Keratinocyte (primary cell): ENCODE results near the gene MRPL50. TPM values are rescaled to one million over a fixed set of nuclear protein-coding genes. Genes with fewer than 3 reads are reported as not detected.

Experiments
- DNase-seq: peaks from one replicate; pipeline ENCODE4 v3.0.0-alpha.2; 2011; ENCODE audit warnings: low read depth, missing footprints, low spot score
- FAIRE-seq: peaks from 2 replicates; lab custom pipeline; 2011; peaks lifted over from hg19 to GRCh38; lab: Jason Lieb, UNC
- H2AFZ ChIP-seq: 2 replicates; pipeline ENCODE4 v1.6.0; 2012; ENCODE audit warnings: low read length, control low read depth, inconsistent platforms; ENCODE audit not compliant: control insufficient read depth
- H3K27ac ChIP-seq: 2 replicates; pipeline ENCODE4 v1.5.1; 2011; ENCODE audit warnings: low read length; ENCODE audit not compliant: control insufficient read depth, insufficient read depth
- H3K27me3 ChIP-seq: 3 replicates; pipeline ENCODE4 v1.6.0; 2011; ENCODE audit warnings: low read length; ENCODE audit not compliant: control insufficient read depth, insufficient read depth; ENCODE audit errors: extremely low read depth
- H3K36me3 ChIP-seq, 2 experiments: 2 replicates in 1 of 2; 3 replicates in 1 of 2; pipeline ENCODE4 v1.5.1; 2011; ENCODE audit warnings: low read length in 2 of 2, mild to moderate bottlenecking in 1 of 2; ENCODE audit not compliant: control insufficient read depth in 2 of 2, insufficient read depth in 2 of 2; ENCODE audit errors: extremely low read depth in 1 of 2
- H3K4me1 ChIP-seq: 3 replicates; pipeline ENCODE4 v1.5.1; 2011; ENCODE audit warnings: low read length; ENCODE audit not compliant: control insufficient read depth, insufficient read depth; ENCODE audit errors: extremely low read depth
- H3K4me2 ChIP-seq: 3 replicates; pipeline ENCODE4 v1.6.0; 2011; ENCODE audit warnings: low read depth, low read length; ENCODE audit not compliant: control insufficient read depth, insufficient read depth; ENCODE audit errors: extremely low read depth
- H3K4me3 ChIP-seq, 3 experiments: fragments of 200-600 bp in 1 of 3; sonication (generic) in 1 of 3; 2 replicates in 2 of 3; 3 replicates in 1 of 3; pipeline ENCODE4 v1.5.1; 2011 to 2016; ENCODE audit warnings: low read length in 3 of 3, mild to moderate bottlenecking in 3 of 3, control low read depth in 2 of 3, inconsistent platforms in 1 of 3, low read depth in 1 of 3, mixed read lengths in 1 of 3, mixed run types in 1 of 3, moderate library complexity in 1 of 3; ENCODE audit not compliant: control insufficient read depth in 2 of 3, insufficient read depth in 2 of 3; ENCODE audit errors: extremely low read depth in 1 of 3
- H3K79me2 ChIP-seq: 2 replicates; pipeline ENCODE4 v1.6.0; 2012; ENCODE audit warnings: low read length; ENCODE audit not compliant: control insufficient read depth, insufficient read depth
- H3K9ac ChIP-seq: 3 replicates; pipeline ENCODE4 v1.6.0; 2011; ENCODE audit warnings: low read length; ENCODE audit not compliant: control insufficient read depth, insufficient read depth; ENCODE audit errors: extremely low read depth
- H3K9me1 ChIP-seq: 3 replicates; pipeline ENCODE4 v1.6.0; 2011; ENCODE audit warnings: low read length; ENCODE audit not compliant: control insufficient read depth, insufficient read depth; ENCODE audit errors: extremely low read depth
- H3K9me3 ChIP-seq: 2 replicates; pipeline ENCODE4 v1.5.1; 2012; ENCODE audit warnings: low read depth, low read length; ENCODE audit not compliant: control insufficient read depth
- H4K20me1 ChIP-seq: 3 replicates; pipeline ENCODE4 v1.6.0; 2011; ENCODE audit warnings: low read length; ENCODE audit not compliant: control insufficient read depth, insufficient read depth; ENCODE audit errors: extremely low read depth
- EZH2 ChIP-seq: IDR thresholded peaks from one replicate; pipeline ENCODE4 v1.6.1; 2012; ENCODE audit warnings: inconsistent platforms, mild to moderate bottlenecking, low read length, moderate library complexity
- dilution Hi-C: fragments of 300-500 bp; cut with MboI; formaldehyde crosslinking; loops from one replicate; pipeline ENCODE4 v1.7.0; 2020; ENCODE audit warnings: low sequenced_read_pairs; ENCODE audit not compliant: extremely low pct_ligation_motif_present
- polyA plus RNA-seq, 5 experiments: library from polyadenylated mRNA; depleted of rRNA in 3 of 5; stranded (reverse) in 3 of 5; stranded (forward) in 1 of 5; unstranded in 1 of 5; fragments of >200 nt; gene quantifications; 1 replicate in 1 of 5; 2 replicates in 3 of 5; 3 replicates in 1 of 5; pipeline versions ENCODE4 v1.2.1 to v1.2.3, GENCODE V29; 2011 to 2012; ENCODE audit warnings: missing spikeins in 2 of 5, low read depth in 1 of 5, low replicate concordance in 1 of 5
- TF ChIP-seq, protein P1 (sequence below), 3 experiments: IDR thresholded peaks in 1 of 3; conservative IDR thresholded peaks in 1 of 3; optimal IDR thresholded peaks in 1 of 3; 2 replicates in 2 of 3; 3 replicates in 1 of 3; pipeline versions ENCODE3 to v1.5.1; 2011; ENCODE audit warnings: low read length in 3 of 3, mild to moderate bottlenecking in 3 of 3, moderate library complexity in 2 of 3, control low read depth in 1 of 3, inconsistent platforms in 1 of 3; ENCODE audit not compliant: insufficient read depth in 2 of 3; ENCODE audit errors: extremely low read depth in 1 of 3

The MRPL50 gene
- polyA plus RNA-seq, 1 donor (not counting 4 experiments of a cell fraction or from before 2014, with no cell fraction given), result 24.0 TPM

GRCh38 chr9:101369884-101370531 is 28.4 kb downstream of the MRPL50 start:
- H2AFZ ChIP-seq, result no peak overlapping the region
- no peak overlapping the region for H3K9ac ChIP-seq
- H3K4me1 ChIP-seq, result no peaks in the 10 kb centered on the region
- H3K4me3 ChIP-seq, result no peak overlapping the region
- FAIRE-seq, result no peak
- TF ChIP-seq EZH2, result no peak
- TF ChIP-seq, protein P1, sequence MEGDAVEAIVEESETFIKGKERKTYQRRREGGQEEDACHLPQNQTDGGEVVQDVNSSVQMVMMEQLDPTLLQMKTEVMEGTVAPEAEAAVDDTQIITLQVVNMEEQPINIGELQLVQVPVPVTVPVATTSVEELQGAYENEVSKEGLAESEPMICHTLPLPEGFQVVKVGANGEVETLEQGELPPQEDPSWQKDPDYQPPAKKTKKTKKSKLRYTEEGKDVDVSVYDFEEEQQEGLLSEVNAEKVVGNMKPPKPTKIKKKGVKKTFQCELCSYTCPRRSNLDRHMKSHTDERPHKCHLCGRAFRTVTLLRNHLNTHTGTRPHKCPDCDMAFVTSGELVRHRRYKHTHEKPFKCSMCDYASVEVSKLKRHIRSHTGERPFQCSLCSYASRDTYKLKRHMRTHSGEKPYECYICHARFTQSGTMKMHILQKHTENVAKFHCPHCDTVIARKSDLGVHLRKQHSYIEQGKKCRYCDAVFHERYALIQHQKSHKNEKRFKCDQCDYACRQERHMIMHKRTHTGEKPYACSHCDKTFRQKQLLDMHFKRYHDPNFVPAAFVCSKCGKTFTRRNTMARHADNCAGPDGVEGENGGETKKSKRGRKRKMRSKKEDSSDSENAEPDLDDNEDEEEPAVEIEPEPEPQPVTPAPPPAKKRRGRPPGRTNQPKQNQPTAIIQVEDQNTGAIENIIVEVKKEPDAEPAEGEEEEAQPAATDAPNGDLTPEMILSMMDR (optimal IDR thresholded peaks at IDR 0.05 in 1 of 3, IDR thresholded peaks at IDR 0.05 in 1 of 3, conservative IDR thresholded peaks at IDR 0.05 in 1 of 3; ENCODE audit: extremely low read depth in 1 of 3, insufficient read depth in 2 of 3, low read length in 3 of 3), result no peak
- H4K20me1 ChIP-seq, result no peaks in the 10 kb centered on the region
- H3K27ac ChIP-seq, result no peak overlapping the region
- no peaks in the 10 kb centered on the region for H3K27me3 ChIP-seq
- no peaks in the 10 kb centered on the region for H3K9me3 ChIP-seq
- H3K36me3 ChIP-seq, result no peaks in the 10 kb centered on the region
- no peaks in the 10 kb centered on the region for H3K79me2 ChIP-seq
- H3K9me1 ChIP-seq, result no peaks in the 10 kb centered on the region
- no peak for DNase-seq
- dilution Hi-C loops, result no loop called here
- H3K4me2 ChIP-seq, result no peak overlapping the region

- no peaks in the 10 kb centered on the region for H3K9me3 ChIP-seq
- H2AFZ ChIP-seq, result no peak overlapping the region
- no peak overlapping the region for H3K4me3 ChIP-seq
- H3K9me1 ChIP-seq, result no peaks in the 10 kb centered on the region
- no peak overlapping the region for H3K9ac ChIP-seq
- no peak overlapping the region for H3K4me2 ChIP-seq
- no peak overlapping the region for H3K27ac ChIP-seq
- no peak for TF ChIP-seq EZH2
- TF ChIP-seq, protein P1 (optimal IDR thresholded peaks at IDR 0.05 in 1 of 3, IDR thresholded peaks at IDR 0.05 in 1 of 3, conservative IDR thresholded peaks at IDR 0.05 in 1 of 3; ENCODE audit: extremely low read depth in 1 of 3, insufficient read depth in 2 of 3, low read length in 3 of 3), result no peak
- DNase-seq (no peak), FAIRE-seq (no peak)
- dilution Hi-C loops, result no loop called here
- no peaks in the 10 kb centered on the region for H3K36me3 ChIP-seq
- no peaks in the 10 kb centered on the region for H4K20me1 ChIP-seq
- H3K79me2 ChIP-seq, result no peaks in the 10 kb centered on the region
- no peaks in the 10 kb centered on the region for H3K4me1 ChIP-seq
- no peaks in the 10 kb centered on the region for H3K27me3 ChIP-seq
Observed at GRCh38 chr9:101369286-101369685, 29.1 kb downstream of the MRPL50 start.
